Activated CD4-positive, CD25-positive, alpha-beta regulatory T cell treated with anti-CD3 and anti-CD28 coated beads, Interleukin-2, amount 50 U/mL, for 16 hours (primary cell): ENCODE data around the gene MEGF9.

ENCODE experiments used
- DNase-seq: peaks from one replicate; pipeline ENCODE4 v3.0.0-alpha.2; 2020; ENCODE audit warnings: low read depth, low spot score

Gene MEGF9

GRCh38 chr9:120705174-120705573 lies 9.1 kb downstream of the MEGF9 start:
- no peak for DNase-seq

- DNase-seq = no peak
Observed at GRCh38 chr9:120702075-120702474, 12.2 kb downstream of the MEGF9 start.

GRCh38 chr9:120701248-120701647 lies 13.0 kb downstream of the MEGF9 start:
- no peak for DNase-seq

- DNase-seq = no peak
Observed at GRCh38 chr9:120698766-120699165, 15.5 kb downstream of the MEGF9 start.

DNA sequence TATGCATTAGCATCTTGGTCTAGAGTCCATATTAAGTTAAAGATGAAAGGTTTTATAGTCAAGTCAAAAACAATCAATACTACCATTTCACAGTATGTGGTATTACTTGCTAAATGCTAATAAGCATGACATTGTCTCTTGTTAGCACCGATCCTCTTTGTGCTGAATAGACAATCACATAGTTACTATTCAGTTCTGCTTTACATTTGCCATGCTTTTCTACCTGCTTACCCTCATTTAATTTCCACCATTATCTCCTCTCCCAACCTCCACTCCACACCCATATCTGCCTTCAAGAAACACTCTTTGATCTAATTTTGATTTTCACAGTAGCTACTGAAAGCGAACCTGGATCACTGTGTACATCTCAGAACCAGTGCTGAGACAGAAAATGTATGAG lies 16.8 kb downstream of the MEGF9 start:
- no peak for DNase-seq

DNA sequence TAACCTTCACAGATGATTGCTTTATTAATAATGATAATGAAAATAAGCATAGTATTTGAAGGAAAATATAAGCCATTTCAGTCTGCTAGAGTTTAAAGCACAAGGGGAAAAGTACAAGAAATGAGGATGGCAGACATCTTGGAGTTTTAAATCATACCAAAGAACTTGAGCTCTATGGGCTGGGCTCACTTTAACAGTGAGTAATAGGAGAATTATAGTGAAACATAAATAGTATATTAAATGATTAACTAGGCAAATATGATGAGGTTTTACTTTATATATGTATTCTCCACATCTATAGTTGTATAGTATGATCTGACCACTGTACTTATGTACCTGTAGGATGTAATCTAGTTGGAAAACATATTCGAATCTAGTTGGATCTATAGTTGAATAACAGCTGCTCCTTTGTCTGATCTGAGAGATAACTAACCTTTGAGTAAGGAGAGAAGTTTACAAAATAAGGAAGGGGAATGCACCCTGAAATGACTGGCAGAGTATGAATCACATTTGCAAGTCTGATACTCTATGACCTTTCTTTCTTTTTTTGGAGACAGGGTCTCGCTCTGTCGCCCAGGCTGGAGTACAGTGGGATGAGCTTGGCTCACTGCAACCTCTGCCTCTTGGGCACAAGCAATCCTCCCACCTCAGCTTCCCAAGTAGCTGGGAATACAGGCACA lies 17.6 kb downstream of the MEGF9 start:
- DNase-seq = no peak

GRCh38 chr9:120694559-120694958 lies 19.7 kb downstream of the MEGF9 start:
- no peak for DNase-seq

DNA sequence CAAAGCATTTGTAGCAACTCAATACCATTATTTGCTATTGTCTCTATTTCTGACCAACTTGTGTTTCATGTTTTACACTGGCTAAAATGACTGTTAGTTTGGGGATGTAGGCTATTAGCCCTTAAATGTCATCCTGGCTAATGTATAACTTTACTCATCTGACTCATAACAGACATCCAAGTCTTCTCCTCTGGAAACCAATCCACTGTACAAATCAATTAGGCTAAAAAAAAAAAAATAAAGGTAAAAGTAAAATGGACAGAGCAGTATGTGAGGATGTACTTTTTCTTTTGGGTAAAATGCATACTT lies 20.6 kb downstream of the MEGF9 start:
- no peak for DNase-seq

- DNase-seq = no peak
Observed at GRCh38 chr9:120692901-120693699, 21.2 kb downstream of the MEGF9 start.

DNA sequence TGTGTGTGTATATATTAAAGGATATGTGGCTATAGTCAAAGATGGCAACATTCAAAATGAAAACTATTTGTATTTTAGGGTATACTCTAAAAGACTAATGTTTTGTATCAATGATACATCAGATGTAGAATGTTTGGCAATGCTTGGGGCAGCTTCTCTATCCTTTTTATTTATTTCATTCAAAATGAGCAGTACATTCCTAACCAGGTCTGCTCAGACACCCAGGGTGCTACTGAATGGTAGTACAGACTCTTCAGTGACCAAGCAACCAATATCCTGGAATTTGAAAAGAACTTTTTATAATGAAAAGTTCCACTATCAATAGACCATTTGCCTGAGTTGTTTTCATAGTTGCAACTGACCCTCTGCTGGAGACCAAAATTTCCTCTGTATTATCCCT lies 23.9 kb downstream of the MEGF9 start:
- no peak for DNase-seq

GRCh38 chr9:120689860-120690259 lies 24.4 kb downstream of the MEGF9 start:
- DNase-seq = no peak

DNA sequence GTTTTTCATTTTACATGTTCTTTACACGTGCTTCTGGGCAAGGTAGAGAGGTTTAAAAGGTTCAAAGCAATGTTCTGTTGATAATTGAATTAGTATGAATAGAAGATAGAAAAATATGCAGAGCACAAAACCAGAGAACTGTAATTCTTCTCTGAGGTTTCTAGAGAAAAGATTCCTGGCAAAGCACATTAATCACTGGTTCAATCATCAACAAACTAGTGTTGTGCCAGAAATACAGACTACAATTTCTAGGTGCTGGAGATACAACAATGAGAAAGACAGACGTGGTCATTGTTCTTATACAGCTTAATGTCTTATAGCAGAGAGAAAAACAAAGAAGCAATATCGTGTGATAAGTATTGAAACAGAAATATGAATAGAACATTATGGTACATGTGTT lies 25.5 kb downstream of the MEGF9 start:
- no peak for DNase-seq

DNA sequence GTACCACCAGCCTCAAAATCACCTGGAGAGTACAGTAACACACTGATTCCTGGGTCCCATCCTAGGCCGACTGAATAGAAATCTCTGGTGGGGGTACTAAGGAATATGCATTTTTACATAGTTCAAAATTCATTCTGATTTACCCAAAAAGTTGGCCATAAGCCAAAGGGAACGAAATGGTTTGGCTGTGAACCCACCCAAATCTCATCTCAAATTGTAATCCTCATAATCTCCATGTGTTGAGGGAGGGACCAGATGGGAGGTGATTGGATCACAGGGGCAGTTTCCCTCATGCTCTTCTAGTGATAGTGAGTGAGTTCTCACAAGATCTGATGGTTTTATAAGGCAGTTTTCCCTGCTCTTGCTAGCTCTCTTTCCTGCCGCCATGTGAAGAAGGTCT lies 31.1 kb downstream of the MEGF9 start:
- no peak for DNase-seq

GRCh38 chr9:120681121-120681520 lies 33.1 kb downstream of the MEGF9 start:
- no peak for DNase-seq

GRCh38 chr9:120680579-120680978 lies 33.7 kb downstream of the MEGF9 start:
- DNase-seq = no peak

- no peak for DNase-seq
Observed at GRCh38 chr9:120680161-120680560, 34.1 kb downstream of the MEGF9 start.

DNA sequence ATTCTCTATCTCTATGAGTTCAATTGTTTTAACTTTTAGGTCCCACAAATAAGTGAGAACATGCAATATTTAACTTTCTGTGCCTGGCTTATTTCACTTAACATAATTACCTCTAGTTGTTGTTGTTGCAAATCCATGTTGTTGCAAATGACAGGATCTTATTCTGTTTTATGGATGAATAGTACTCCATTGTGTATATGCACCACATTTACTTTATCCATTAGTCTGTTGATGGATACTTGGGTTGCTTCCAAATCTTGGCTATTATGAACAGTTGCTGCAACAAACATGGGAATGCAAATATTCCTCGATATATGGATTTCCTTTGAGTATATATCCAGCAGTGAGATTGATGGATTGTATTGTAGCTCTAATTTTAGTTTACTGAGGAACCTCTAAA lies 36.3 kb downstream of the MEGF9 start:
- no peak for DNase-seq

- DNase-seq = no peak
Observed at GRCh38 chr9:120676767-120677402, 37.4 kb downstream of the MEGF9 start.

DNA sequence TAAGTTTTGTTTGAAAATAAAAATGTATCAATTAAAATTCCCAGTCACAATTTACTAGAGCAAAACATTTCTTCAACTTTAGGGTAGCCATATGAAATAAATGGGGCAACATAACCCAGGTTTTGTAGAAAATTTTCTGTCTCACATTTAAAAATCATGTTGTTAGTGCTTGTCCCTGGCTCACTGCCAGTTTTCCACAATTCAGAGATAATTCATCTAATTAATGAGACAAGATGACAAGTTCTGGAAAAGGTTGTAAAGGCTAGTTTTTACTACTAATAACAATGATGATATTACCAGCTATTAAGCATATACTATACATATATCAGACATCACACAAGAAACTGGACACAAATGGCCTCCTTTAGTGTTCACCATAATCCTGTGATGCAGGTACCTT lies 45.9 kb downstream of the MEGF9 start:
- DNase-seq = no peak

GRCh38 chr9:120663950-120664349 lies 50.3 kb downstream of the MEGF9 start:
- DNase-seq = no peak

DNA sequence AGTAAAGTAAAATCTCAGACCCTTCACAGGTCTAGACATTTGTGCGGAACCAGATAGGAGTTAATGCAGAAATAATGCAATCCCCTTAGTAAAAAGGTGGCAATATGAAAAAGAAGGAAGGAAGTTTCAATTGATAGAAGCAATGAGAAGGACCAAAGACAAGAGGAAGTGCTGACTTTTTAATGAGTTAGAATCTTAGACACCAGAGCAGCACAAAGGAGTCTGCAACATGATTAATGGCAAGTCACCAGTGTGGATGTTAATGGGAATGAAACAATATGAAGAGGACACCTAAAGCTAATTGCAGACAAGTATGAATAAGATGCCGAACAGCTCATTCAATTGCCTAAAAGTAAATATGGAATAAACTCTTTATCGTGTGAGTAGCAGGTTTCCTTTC lies 50.9 kb downstream of the MEGF9 start:
- DNase-seq = no peak

DNA sequence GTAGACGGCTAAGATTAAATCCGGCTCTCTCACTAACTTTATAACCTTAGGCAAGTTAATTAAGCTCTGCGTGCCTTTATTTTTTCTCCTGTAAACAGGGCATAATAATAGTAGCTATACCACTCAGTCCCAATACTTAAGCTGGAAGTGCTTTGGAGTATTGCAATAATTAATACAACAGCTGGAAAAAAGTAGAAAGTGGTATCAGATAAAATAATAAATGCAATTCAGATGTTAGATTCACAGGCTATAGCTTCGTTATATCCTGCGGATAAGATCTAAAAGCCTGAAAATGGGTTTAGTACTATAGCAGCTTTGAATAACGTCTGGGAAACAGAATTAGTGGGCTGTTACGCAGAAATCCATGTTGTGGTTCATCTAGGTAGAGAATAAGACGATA lies 51.8 kb downstream of the MEGF9 start:
- DNase-seq = no peak

- no peak for DNase-seq
Observed at GRCh38 chr9:120659676-120660075, 54.6 kb downstream of the MEGF9 start.
